ENCODE data around the gene SNX1.
A peak's percentile ranks its signal among the peaks of the same experiment; 100 is the strongest.
"Not testable (repeated sequence)": the region's sequence is repeated elsewhere in the genome, so short reads cannot be mapped to it uniquely, and the experiment has no call there.

Gene SNX1

GRCh38 chr15:64092075-64092820, 3.5 kb upstream of the SNX1 start:
- no peaks in the 10 kb centered on the region for H3K27me3 ChIP-seq (ENCODE audit: control insufficient read depth, insufficient read depth, low read length)
- H3K4me1 ChIP-seq (ENCODE audit: control insufficient read depth, insufficient read depth, low read length), result peaks cover 12% of the 10 kb centered on the region
- no peak overlapping the region for H3K27ac ChIP-seq (ENCODE audit: low read depth, low read length)
- H3K9ac ChIP-seq (ENCODE audit: low read length), result no peak overlapping the region
- H3K4me3 ChIP-seq (ENCODE audit: low read length), result no peak overlapping the region
- H3K36me3 ChIP-seq (ENCODE audit: control insufficient read depth, insufficient read depth, low read length), result peaks cover 4% of the 10 kb centered on the region

DNA sequence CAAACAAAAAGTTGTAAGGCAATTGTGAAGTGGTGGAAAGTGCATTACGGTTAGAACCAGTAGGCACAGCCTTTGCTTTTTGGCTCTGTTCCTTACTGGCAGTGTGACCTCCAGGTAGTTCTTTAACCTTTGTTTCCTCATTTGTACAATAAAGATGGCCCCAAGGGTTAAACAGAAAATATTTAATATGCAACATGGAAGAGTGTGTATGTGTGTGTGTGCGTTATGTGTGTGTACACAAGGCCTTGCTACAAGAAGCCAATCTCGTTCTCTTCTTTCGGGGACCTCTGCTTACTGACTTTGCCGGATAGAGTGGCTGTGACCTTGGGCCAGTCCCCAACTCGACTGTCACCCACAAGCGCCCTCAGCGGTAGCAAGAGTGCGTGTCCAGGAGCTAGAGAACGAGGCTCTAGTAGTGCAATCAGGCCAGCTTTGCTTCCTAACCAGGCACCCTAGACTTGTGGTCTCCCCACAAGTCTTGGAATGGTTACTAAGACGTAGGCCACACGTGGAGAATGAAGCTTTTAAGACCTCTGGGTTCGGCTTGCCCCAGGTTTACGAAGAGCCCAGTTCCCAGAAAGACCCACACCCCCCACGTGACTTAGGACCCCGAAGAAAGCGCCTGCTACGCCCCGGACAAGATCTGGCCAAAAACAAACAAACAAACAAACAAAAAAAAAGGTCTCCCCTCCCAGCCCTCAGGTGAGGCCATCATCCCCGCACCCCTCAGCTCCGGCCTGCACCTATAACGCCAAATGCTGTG, 2.7 kb upstream of the SNX1 start:
- no peaks in the 10 kb centered on the region for H3K27me3 ChIP-seq (ENCODE audit: control insufficient read depth, insufficient read depth, low read length)
- H3K4me1 ChIP-seq (ENCODE audit: control insufficient read depth, insufficient read depth, low read length), result peaks cover 15% of the 10 kb centered on the region
- H3K27ac ChIP-seq (ENCODE audit: low read depth, low read length), result peak overlapping the region; percentile 94
- H3K9ac ChIP-seq (ENCODE audit: low read length), result peak overlapping the region; percentile 47
- H3K36me3 ChIP-seq (ENCODE audit: control insufficient read depth, insufficient read depth, low read length), result peaks cover 2% of the 10 kb centered on the region
- H3K4me3 ChIP-seq (ENCODE audit: low read length), result peak overlapping the region; percentile 85

DNA sequence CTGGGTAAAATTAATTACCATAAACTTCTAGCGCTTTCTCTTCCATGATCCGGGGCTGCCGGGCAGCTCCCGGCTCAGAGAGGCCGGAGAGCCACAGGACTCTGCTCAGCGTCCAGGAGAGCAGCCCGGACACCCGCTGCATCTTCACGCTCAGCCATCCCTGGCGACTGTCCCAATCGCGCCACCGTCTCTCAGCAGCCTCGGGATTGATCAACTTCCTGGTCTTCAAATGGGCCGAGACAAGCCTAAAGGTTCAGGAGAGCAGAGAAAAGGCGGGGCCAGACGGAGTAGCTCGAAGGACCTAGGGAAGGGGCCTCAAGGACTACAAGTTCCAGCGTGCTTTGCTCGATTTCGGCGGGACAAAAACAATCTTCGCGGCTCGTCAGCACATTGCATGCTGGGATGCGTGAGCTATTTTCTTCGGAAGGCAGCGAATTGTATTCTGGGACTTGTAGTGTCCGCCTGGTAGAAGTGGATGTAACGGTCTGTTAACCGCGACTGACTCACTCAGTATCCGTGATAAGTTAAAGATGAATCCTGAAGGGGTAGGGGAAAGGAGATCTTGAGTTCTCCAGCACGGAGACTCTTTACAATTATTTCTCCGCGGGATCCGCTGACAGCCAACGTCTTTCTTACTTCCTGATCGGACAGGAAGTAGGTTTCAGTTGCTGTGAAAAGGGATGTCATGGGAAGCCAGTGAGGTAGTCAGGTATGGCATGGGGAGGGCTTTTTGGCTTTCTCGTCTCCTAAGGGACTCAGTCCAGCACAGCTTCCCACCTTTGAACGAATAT, 2.0 kb upstream of the SNX1 start, which contains the start of gene CIAO2A:
Gene CIAO2A, minus strand, starts transcription at position 212 of the 791 bp plus-strand sequence. Its CDS starts 70 bp downstream, at position 142.
- H3K4me3 ChIP-seq (ENCODE audit: low read length), result peak within 1 kb of the TSS; percentile 85
- no peaks in the 10 kb centered on the region for H3K36me3 ChIP-seq (ENCODE audit: control insufficient read depth, insufficient read depth, low read length)
- H3K9ac ChIP-seq (ENCODE audit: low read length), result peak within 1 kb of the TSS; percentile 47
- H3K4me1 ChIP-seq (ENCODE audit: control insufficient read depth, insufficient read depth, low read length), result peaks cover 15% of the 10 kb centered on the region
- H3K27me3 ChIP-seq (ENCODE audit: control insufficient read depth, insufficient read depth, low read length), result no peaks in the 10 kb centered on the region
- peak within 1 kb of the TSS; percentile 94 for H3K27ac ChIP-seq (ENCODE audit: low read depth, low read length)

DNA sequence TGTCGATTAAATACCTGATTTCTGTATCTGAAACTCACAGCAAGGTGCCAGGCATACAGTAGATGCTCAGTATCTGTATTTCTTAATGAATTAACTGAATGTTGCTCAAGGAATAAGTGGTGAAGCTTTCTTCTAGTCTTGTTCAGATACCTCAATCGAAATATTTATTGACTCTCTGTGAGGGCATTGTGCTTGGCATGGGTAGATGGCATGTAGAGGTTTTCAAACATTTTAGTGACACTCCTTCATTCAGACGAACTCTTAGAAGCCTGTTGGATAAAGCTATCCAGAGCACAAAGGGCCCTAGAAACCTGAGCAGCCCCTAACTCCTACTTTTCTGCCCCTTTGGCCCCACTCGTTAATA, 369 bp upstream of the SNX1 start:
- Histone ChIP-seq H3K27me3 (ENCODE audit: control insufficient read depth, insufficient read depth, low read length) (no peaks in the 10 kb centered on the region), H3K36me3 (ENCODE audit: control insufficient read depth, insufficient read depth, low read length) (no peaks in the 10 kb centered on the region), H3K4me1 (ENCODE audit: control insufficient read depth, insufficient read depth, low read length) (peaks cover 15% of the 10 kb centered on the region), H3K4me3 (ENCODE audit: low read length) (peak overlapping the region; percentile 27), H3K27ac (ENCODE audit: low read depth, low read length) (peak overlapping the region; percentile 67), H3K9ac (ENCODE audit: low read length) (no peak overlapping the region)

DNA sequence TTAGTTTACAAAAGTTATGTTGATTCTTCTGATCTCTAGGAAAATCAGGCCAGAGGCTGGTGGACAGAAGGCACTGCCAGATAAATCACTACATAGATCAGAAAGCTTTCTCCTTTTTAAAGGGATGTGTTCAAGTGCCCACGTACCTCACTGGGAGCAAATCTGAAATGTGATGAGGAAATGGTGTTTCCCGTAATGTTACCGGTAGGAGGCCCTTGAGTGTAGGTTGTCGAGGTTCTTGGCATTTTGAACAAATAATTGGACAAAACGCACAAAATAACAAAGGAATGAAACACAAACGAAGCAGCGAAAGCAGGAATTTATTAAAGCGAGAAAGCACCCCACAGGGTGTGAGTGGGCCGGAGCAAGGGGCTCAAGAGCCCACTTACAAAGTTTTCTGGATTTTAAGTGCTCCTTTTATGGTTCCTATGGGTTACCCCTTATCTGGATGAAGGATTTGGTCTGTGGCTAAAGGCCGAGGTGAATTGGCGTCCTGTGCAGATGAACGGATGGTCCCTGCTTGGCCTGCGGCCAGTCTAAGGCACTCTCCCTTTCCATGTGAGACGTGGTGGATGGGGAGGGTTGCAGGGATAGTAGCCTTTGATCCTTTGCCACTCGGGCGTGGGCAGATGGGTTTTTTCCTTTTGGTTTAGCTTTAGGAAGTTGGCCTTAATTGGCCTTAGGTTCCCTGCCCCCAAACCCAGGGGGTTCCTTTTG, 1.0 kb downstream of the SNX1 start:
- H3K4me3 ChIP-seq (ENCODE audit: low read length), result peak overlapping the region; percentile 91
- H3K4me1 ChIP-seq (ENCODE audit: control insufficient read depth, insufficient read depth, low read length), result peaks cover 15% of the 10 kb centered on the region
- no peaks in the 10 kb centered on the region for H3K27me3 ChIP-seq (ENCODE audit: control insufficient read depth, insufficient read depth, low read length)
- H3K36me3 ChIP-seq (ENCODE audit: control insufficient read depth, insufficient read depth, low read length), result no peaks in the 10 kb centered on the region
- no peak overlapping the region for H3K9ac ChIP-seq (ENCODE audit: low read length)
- H3K27ac ChIP-seq (ENCODE audit: low read depth, low read length), result no peak overlapping the region

GRCh38 chr15:64099379-64099778, 3.6 kb downstream of the SNX1 start:
- Histone ChIP-seq H3K4me1 (ENCODE audit: control insufficient read depth, insufficient read depth, low read length) (peaks cover 11% of the 10 kb centered on the region), H3K27me3 (ENCODE audit: control insufficient read depth, insufficient read depth, low read length) (no peaks in the 10 kb centered on the region), H3K36me3 (ENCODE audit: control insufficient read depth, insufficient read depth, low read length) (no peaks in the 10 kb centered on the region), H3K9ac (ENCODE audit: low read length) (no peak overlapping the region), H3K4me3 (ENCODE audit: low read length) (no peak overlapping the region), H3K27ac (ENCODE audit: low read depth, low read length) (no peak overlapping the region)

DNA sequence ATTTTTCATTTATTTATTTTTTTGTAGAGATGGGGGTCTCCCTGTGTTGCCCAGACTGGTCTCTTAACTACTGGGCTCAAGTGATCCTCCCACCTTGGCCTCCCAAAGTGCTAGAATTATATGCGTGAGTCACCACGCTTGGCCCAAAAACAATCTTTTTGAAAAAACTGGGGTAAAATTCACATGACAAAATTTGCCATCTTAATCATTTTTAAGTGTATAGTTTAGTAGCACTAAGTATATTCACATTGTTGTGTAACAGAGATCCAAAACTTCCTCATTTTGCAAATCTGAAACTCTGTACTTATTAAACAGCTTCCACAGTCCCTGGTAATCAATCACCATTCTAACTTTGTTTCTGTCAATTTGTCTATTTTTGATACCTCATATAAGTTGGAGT, 5.2 kb downstream of the SNX1 start:
- H3K36me3 ChIP-seq (ENCODE audit: control insufficient read depth, insufficient read depth, low read length), result no peaks in the 10 kb centered on the region
- H3K27ac ChIP-seq (ENCODE audit: low read depth, low read length), result no peak overlapping the region
- no peak overlapping the region for H3K9ac ChIP-seq (ENCODE audit: low read length)
- H3K4me1 ChIP-seq (ENCODE audit: control insufficient read depth, insufficient read depth, low read length), result peaks cover 8% of the 10 kb centered on the region
- H3K4me3 ChIP-seq (ENCODE audit: low read length), result no peak overlapping the region
- H3K27me3 ChIP-seq (ENCODE audit: control insufficient read depth, insufficient read depth, low read length), result no peaks in the 10 kb centered on the region

GRCh38 chr15:64102497-64102896, 6.7 kb downstream of the SNX1 start:
- Histone ChIP-seq H3K36me3 (ENCODE audit: control insufficient read depth, insufficient read depth, low read length) (no peaks in the 10 kb centered on the region), H3K4me1 (ENCODE audit: control insufficient read depth, insufficient read depth, low read length) (peaks cover 6% of the 10 kb centered on the region), H3K9ac (ENCODE audit: low read length) (no peak overlapping the region), H3K27ac (ENCODE audit: low read depth, low read length) (no peak overlapping the region), H3K4me3 (ENCODE audit: low read length) (no peak overlapping the region), H3K27me3 (ENCODE audit: control insufficient read depth, insufficient read depth, low read length) (no peaks in the 10 kb centered on the region)

- Histone ChIP-seq H3K4me3 (ENCODE audit: low read length) (no peak overlapping the region), H3K27ac (ENCODE audit: low read depth, low read length) (no peak overlapping the region), H3K4me1 (ENCODE audit: control insufficient read depth, insufficient read depth, low read length) (peaks cover 4% of the 10 kb centered on the region), H3K36me3 (ENCODE audit: control insufficient read depth, insufficient read depth, low read length) (no peaks in the 10 kb centered on the region), H3K9ac (ENCODE audit: low read length) (no peak overlapping the region), H3K27me3 (ENCODE audit: control insufficient read depth, insufficient read depth, low read length) (no peaks in the 10 kb centered on the region)
Observed at GRCh38 chr15:64105113-64105704, 9.4 kb downstream of the SNX1 start.

DNA sequence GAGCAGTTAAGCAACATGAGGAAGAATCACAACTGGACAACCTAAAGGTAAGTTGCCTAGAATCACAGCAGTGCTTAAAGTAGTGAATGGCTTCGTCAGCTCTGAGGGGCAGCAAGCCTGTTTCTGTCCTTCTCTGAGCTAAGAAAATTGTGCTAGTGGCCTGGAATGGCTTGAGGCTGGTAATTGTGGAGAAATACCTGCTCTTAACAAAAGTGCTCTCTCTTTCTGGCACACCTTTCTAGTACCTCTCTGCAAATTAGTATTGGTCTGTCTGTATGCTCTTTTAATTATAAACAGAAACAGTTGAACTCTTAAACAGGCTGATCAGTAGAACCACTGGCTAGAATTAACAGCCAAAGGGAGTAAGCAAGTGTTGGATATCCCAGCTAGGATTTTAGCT, 11.6 kb downstream of the SNX1 start:
- Histone ChIP-seq H3K9ac (ENCODE audit: low read length) (no peak overlapping the region), H3K4me1 (ENCODE audit: control insufficient read depth, insufficient read depth, low read length) (peaks cover 4% of the 10 kb centered on the region), H3K27me3 (ENCODE audit: control insufficient read depth, insufficient read depth, low read length) (no peaks in the 10 kb centered on the region), H3K36me3 (ENCODE audit: control insufficient read depth, insufficient read depth, low read length) (peaks cover 2% of the 10 kb centered on the region), H3K4me3 (ENCODE audit: low read length) (no peak overlapping the region), H3K27ac (ENCODE audit: low read depth, low read length) (no peak overlapping the region)

DNA sequence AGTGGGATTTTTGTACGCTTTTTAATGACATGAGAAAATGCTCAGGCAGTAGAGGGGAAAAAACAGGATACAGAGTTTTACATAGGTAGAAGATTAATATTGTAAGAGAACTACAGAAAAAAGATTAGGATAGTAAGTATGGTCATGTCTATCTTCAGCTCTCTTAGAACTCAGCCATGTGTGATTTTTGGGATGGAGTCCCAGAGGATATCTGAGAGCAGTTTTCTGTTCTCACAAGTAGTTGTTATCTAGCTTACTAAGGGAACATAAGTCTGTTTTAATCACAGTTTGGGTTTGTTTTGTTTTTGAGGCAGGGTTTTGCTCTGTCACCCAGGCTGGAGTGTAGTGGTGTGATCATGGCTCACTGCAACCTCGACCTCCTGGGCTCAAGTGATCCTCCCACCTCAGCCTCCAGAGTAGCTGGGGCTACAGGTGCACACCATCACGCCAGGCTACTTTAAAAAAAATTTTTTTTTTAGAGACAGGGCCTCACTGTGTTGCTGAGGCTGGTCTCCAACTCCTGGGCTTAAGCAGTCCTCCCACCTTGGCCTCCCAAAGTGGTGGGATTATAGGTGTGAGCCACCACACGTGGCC, 14.4 kb downstream of the SNX1 start:
- not testable (repeated sequence) for H3K27me3 ChIP-seq (ENCODE audit: control insufficient read depth, insufficient read depth, low read length); H3K36me3 ChIP-seq (ENCODE audit: control insufficient read depth, insufficient read depth, low read length); H3K4me3 ChIP-seq (ENCODE audit: low read length); H3K4me1 ChIP-seq (ENCODE audit: control insufficient read depth, insufficient read depth, low read length); H3K9ac ChIP-seq (ENCODE audit: low read length); H3K27ac ChIP-seq (ENCODE audit: low read depth, low read length)

Measured in rectal smooth muscle tissue (tissue), 1 donor.